Activated naive CD4-positive, alpha-beta T cell treated with anti-CD3 and anti-CD28 coated beads, Interleukin-2, amount 50 U/mL, for 16 hours (primary cell): ENCODE results near the gene NACA.
"Not testable (repeated sequence)": the region's sequence is repeated elsewhere in the genome, so short reads cannot be mapped to it uniquely, and the experiment has no call there.

ENCODE experiments used
- DNase-seq: peaks from one replicate; pipeline ENCODE4 v3.0.0-alpha.2; 2020

NACA gene

DNA sequence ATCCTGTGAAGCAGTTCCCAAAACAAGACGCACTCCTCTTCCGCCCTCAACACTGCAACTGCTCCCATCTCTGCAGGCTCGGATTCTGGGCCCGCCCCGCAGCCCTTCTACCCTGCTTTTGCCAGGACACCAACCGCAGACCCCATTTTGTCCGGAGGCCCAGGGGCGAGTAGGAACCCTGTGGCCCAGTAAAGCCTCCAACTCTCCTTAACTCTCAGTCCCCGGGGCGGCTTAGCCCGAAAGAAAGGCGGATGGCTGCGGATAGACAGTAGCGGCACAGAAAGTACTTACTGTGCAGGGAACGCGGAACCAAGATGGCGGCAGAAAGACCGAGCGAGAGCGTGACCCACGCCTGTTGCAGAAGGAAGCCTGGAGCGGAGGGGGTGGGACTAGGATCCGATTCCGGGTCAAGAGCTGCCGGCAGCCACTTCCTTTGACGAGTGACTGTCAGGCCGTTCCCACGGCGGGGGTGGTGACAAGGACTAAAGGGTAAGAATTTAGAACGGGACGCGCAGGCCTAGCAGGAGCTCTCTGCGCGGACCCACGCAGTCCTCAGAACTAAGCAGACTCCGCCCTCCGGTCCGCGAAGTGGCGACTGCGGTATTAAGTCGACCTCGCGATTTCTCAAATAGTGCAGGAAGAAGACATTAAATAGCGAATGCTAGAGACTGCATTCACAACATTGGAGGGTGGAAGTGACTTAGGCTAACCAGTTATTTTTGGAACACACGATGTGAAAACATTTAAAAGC lies at the start of gene NACA:
TSS of gene NACA (minus strand) at position 328 of the 751 bp plus-strand sequence. CDS start 778 bp downstream, outside the sequence.
- DNase-seq: peak; percentile 99

DNA sequence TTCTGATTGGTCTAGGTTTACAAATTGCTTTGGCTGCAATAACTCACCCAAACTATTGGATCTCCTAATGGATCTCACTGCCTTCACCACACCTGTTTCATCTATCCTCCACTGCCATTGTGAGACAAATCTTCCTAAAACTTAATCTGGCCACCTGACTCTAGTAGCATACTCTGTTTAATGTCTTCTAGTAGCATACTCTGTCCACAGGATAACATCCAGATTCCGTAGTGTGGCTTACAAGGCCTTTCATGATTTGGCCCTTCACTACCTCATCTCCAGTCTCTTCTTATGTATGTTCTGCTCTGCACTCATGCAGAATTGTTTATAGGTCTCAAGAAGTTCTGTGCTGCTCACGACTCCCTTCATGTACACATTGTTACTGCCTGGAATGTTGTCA lies 48.0 kb upstream of the NACA start:
- no peak for DNase-seq

DNA sequence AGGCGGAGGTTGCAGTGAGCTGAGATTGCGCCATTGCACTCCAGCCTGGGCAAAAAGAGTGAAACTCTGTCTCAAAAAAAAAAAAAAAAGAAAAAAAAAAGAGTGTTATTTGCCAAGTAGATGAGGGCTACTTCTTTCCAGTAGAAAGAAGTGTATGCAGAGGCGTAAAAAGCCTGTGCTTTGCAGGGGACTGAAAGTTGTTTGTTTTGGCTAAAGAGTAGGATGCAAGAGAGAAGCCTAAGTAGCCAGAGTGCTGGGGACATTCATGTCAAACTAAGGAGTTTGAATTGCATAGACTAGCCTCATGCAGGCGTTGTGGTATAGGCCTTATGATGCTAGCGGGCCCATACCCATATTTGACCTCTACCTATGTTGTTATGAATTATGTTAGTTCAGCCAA lies 47.5 kb upstream of the NACA start:
- DNase-seq: no peak

DNA sequence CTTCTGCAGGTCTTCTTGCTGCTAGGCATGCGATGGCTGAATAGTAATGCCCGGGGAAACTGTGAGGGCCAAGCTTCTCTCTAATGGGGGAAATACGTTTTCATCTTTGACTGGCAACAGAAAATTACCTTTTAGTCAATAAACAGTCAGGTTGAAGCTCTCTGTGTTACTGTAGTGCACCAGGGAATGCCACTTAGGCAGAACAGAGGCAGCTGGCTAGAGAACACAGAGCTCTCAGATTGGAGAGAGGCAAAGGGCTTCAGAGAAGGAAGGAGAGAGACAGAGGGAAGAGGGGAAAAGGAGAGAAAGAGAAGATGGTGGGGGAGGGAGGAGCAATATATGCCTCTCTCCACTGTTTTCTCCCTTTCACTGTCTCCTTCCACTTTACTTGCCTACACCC lies 44.8 kb upstream of the NACA start:
- DNase-seq: no peak

DNA sequence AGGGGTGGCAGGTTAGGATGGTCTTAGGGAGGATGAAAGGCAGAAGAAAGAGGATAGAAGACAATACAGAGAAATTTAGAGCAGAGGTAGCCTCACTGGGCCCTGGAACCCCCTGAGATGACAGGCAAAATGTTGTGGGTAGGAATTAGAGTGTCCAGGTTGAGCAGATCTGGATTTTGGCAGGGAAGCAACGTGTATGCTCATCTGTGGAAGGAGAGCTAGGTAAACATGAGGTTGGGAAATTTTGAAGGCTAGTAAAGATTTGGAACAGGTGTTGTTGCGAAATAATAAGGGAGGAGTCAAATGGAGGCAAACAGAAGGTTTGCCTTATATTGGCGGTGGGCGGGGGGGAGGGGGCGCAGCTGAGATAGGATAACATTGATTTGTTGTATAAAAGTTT lies 43.3 kb upstream of the NACA start:
- DNase-seq: no peak

DNA sequence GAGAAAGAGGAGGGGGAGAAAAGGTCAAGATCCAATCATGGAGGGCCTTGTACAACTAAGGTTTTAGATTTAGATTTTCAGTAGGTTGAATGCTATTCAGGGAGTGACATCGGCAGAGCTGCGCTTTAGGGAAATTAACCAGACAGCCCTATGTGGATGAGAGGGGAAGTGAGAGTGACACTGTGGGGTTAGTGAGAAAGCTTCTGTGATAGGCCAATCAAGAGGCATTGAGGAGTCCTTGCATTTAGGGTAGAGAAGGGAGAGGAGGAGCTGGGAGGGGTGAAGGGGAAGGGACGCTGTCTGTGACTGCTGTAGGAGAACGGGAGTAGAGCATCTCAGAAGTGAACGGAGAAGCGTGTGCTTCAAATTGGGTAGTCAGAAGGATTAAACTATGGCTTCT lies 41.4 kb upstream of the NACA start:
- DNase-seq: no peak

DNA sequence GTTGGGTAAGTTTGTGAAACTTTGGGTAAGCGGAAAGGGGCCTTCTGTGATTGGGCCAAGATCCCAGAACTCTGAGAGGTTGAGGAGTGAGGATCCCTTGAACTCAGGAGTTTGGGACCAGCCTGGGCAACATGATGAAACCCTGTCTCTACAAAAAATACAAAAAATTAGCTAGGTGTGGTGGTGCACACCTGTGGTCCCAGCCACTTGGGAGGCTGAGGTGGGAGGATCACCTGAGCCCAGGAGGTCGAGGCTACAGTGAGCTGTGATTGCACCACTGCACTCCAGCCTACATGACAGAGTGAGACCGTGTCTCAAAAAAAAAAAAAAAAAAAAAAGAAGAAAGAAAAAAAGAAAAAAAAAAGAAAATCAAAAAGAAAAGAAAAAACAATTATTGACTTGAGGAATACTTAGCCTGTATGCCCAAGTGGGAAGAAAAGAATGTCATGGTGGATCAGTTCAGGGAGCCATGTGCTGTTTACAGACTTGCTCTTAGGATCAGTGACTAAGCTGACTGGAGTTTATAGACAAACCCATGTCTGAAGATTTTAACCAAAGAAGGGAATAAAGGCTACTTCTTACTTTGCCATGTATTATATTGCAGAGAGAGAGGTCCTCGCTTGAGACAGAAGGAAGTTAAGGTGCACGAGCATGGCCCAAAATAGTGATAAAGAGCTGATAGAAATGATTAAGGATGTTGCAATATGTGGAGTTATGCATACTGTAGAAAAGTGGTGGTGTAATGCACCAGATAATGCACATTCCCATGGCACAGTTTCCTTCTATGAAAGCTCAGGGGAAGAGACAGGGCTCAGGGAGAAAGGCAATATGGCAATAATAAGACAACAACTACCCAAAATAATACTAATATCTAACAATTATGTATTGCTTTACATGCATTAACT lies 38.9 kb upstream of the NACA start:
- DNase-seq: no peak

DNA sequence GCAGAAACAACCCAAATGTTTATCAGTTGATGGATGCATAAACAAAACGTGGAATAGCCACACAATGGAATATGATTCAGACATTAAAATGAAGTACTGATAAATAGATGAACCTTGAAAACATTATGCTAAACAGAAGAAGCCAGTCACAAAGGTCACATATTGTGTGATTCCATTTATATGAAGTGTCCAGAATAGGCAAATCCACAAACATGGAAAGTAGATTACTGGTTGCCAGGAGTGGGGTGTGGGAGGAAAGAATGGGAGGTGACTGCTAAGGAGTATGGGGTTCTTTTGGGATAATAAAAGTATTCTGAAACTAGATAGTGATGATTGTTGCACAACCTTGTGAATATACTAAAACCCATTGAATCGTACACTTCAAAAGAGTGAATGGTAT lies 36.7 kb upstream of the NACA start:
- DNase-seq: no peak

DNA sequence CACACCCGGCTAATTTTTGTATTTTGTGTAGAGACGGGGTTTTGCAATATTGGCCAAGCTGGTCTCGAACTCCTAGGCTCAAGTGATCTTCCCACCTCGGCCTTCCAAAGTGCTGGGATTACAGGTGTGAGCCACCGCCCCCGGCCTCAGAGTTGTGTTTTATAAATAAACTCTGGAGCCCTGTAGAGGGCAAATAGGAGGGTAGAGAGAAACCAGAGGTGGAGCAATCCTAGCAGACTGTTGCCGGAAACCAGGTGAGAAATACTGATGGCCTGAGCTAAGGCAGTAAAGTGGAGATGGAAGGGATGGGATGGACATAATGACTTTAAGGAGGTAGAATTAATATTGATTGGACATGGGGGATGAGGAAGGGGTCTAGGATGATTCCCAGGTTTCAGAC lies 35.4 kb upstream of the NACA start:
- no peak for DNase-seq

DNA sequence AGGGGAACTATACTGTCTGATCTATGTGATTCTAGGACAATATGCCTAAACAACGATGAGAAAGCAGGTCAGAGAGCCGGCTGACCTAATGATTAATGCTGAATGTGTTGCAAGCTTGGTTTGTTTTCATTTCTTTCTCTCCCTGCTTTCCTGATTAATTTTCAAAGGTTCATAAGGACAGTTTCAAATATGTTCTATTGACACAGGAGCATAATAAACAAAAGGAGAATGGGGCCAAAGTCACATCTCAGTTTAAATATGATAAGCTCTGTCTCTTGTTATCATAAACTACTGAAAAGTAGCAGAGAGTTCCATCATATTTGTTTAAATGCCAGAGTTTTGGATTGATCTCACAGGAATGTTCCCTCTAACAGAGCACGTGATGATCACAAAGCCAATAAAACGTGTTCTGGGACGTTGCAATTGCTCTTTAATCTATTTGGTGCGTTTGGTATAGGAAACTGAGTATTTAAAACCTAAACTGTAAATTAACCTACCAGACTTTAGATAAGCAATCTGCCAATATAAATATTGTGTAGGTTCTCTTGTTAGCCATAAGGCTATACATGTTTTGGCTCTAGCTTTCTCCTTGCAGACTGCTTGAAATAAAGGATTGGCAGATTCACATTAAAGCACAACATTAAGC lies 34.3 kb upstream of the NACA start:
- no peak for DNase-seq

DNA sequence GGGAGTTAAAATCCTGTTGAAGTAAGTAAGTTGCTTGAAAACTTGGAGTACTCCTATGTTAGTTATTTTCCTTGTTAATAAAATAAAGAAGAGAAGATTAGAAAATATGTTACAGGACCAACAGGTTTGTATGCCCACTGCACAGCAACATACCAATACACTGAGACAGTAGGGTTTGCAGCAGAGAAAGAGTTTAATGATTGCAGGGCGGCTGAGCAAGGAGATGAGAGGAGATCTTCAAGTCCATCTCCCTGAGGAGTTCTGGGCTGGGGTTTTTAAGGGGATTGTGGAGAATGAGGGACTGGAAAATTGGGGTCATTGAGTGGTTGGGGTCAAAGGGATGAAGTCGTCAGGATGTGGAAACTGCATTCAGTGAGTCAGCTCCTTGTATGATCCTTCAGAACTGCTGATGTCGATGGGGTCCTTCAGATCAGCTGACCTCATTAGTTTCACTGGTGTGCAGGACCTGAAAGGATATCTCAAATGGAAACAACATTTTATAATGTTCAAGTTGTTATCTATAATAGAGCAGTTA lies 33.7 kb upstream of the NACA start:
- DNase-seq: no peak

DNA sequence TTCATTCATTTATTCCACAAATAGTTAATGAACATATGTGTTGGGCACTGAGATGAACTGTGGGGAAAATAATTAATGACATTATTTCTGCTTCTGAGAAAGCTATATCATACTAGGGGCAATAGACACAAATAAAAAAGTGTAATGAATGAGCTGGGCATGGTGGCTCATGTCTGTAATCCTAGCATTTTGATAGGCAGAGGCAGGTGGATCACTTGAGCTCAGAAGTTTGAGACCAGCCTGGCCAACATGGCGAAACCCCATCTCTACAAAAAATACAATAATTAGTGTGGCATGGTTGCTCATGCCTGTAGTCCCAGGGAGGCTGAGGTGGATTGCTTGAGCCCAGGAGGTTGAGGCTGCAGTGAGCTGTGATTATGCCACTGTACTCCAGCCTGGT lies 32.9 kb upstream of the NACA start:
- DNase-seq: not testable (repeated sequence)

DNA sequence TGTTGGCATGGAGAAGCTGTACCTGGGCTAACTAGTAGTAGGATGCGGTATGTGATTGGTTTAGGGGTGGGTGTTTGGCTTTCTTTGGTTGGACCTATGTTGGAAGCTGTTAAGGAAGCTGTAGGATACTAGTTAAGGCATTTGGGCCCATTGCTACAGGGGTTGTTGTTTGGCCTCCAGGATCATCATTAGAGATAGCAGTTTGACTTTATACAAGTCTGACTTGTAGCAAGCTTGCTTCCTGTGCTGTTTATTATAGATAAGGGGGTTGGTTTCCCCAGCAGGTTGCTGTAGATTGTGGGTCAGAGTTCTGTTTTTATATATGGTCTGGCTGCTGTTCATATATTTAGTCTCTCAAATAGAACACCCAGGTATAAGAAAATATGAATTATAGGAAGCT lies 28.5 kb upstream of the NACA start:
- DNase-seq: no peak

DNA sequence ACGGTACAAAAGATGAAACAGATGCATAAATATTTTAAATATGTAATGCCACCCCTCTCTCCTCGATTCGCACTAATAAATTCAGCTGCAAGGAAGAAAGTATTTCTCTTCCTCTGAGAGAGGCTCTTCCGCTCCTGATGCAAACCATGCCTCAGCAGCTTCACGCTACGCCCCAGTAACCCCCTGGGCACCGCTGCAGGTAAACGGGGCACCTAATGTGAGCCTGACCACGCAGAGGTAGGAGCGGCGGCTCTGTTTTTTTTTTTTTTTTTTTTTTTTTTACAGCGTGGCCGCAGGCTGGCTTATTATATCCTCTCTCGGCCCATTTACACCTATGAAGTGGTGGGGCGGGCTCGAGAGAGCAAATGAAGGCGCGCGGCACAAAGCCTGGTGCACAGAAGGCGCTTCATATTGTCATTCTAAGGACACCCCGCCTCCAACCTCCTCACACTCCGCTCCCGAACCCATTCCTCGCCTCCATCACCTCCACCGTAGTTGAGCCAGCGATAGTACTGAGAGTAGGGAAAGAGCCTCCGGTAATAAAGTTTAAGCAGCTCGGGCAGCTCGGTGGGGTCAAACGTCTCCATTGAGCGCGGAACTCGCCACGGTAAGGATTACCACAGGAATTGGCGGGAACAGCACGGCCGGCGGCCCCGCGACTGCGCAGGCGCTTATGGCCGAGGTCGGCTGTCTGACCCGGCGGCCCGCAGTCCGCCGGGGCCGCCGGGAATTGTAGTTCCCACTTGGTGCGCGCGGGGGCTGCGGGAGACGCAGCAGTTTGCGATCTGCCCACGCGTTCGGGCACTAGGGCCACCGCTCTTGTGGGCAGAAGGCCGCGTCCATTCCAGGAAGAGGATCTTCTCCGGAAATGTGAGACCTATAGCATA lies 26.9 kb upstream of the NACA start, which contains the start of gene PRIM1:
TSS of gene PRIM1 (minus strand) at position 612 of the 887 bp plus-strand sequence. CDS start at position 587, 25 bp downstream.
- DNase-seq: peak; percentile 88

DNA sequence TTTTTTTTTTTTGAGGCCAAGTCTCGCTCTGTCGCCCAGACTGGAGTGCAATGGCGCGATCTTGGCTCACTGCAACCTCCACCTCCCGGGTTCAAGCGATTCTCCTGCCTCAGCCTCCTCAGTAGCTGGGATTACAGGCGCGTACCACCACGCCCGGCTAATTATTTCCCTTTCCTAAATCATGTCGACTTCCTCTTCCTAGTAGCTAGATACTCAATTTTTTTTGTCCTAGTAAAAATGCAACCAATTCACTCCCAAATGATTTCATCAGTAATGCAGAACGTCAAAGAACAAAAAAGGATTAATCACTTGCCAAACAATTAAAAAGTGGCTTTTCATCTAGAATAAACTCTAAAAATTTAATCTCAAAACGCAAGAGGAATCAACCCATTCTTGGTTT lies 25.5 kb upstream of the NACA start:
- DNase-seq: not testable (repeated sequence)

DNA sequence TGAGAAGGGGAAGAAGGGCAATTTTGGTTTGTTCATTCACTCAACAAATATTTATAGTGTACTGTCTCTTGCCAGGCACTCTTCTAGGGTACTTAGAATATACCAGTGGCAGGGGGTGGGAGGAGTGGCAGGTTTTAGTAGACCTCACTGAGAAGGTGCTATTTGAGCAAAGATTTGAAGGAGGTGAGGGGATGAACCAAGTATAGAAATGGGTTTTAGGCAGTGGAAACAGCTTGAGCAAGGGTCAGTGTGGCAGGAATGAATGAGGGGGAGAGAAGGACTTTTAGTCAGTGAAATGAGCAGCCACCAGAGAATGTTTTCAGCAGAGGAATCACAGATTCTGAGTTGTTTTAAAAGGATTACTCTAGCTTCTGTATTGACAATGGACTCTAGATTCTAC lies 24.8 kb upstream of the NACA start:
- no peak for DNase-seq

DNA sequence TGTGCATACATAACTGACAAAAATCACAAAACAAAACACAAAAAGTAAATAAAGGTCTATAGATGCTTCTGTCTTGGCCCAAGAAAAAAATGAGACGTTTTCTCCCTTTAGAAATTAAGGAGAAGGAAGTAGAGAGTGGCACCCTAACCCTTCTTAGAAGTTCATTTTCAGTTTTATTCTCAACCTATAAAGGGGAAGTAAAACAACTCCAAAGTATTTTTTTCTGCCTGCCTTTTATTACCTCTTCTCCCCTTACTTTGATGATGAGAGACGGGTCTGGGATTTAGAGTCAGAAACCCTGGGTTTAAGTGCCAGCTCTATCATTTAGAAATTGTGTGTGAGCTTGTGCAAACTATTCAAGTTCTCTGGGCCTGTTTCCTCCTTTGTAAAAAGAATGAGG lies 24.3 kb upstream of the NACA start:
- DNase-seq: no peak

DNA sequence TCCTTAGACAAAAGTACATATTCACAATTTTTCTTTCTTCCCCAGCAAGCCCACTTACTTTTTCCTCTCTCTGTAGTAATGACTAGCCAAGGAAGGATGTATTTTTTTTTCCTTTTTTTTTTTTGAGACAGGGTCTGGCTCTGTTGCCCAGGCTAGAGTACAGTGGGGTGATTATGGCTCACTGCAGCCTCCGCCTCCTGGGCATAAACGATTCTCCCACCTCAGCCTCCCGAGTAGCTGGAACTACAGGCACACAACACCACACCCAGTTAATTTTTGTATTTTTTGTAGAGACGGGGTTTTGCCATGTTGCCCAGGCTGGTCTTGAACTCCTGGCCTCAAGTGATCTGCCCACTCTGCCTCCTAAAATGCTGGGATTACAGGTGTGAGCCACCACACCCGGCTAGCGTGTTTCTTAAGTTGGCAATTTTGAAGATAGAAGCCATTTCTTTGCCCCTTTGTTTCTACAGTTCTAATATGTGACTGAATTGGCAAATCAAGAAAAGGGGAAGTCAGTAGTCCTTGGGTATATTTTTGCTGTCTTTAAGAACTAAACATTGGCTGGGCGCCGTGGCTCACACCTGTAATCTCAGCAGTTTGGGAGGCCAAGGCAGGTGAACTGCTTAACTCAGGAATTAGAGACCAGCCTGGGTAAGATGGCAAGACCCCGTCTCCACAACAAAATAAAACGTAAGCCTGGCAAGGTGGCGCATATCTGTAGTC lies 3.2 kb upstream of the NACA start:
- DNase-seq: no peak

DNA sequence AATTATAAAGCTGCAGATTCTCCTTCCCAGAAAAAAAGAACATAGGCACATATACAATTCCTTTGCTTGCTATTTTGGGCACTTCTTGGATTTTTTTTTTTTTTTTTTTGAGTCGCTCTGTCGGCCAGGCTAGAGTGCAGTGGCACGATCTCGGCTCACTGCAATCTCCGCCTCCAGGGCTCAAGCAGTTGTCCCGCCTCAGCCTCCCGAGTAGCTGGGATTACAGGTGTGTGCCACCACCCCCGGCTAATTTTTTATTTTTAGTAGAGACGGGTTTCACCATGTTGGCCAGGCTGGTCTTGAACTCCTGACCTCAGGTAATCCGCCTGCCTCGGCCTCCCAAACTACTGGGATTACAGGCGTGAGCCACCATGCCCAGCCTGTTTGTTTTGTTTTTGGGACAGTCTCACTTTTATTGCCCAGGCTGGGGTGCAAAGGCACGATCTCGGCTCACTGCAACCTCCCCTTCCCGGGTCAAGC lies 1.1 kb upstream of the NACA start:
- DNase-seq: not testable (repeated sequence)

DNA sequence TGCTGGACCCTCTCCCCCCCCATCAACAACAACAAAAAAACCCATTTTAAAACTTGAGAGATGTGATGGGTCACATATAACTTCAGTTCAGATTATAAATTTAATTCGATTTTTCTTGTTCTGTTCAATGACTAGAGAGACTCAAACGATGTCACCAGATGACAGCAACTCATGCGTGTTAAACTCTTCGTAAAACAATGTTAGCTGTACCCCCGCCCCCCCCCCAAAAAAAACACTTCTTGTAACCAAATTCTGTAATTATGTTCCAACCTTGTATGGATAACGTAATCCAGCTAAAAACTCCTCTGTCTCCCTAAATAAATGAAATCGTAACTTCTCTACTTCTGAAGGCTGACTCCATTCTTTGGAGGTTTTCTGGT lies 614 bp upstream of the NACA start:
- DNase-seq: no peak

DNA sequence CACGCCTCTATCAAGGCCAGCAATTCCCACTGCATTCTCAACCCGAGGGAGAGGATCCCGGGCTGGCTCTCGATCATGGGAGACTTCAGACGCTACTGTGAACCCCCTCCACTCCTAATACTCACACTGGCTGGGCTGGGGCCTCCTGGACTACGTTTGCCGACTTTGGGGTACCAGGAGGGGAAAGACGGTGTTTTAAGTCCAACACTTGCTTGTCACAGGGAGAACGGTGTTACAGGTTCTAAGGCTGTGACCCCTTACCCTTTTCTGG lies 463 bp downstream of the NACA start:
- DNase-seq: no peak
